ENCODE data around the gene PFDN1.

DNA sequence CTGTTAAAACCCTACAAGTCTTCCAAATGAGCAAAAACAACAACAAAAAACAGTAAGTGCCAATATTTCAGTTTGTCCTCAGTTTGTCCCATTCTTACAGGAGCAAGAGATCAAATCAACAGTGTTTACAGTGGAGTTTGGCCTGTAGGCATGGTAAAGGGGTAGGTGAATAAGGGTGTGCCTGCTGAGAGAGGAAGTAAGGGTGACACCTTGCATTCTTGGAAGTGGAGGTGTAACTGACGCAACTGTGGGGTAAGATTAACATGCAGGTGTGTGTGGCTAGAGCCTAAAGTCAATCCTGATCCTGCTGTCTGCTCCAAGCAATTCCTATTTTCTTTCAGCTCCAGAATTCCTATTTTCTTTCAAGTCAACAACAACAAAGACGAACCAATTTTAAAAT is 43.4 kb downstream of the PFDN1 start:
- TF ChIP-seq CTCF (IDR thresholded peaks at IDR 0.05) (no peak), POLR2A (IDR thresholded peaks at IDR 0.05) (no peak)
